Measurements from ENCODE around the gene SNX7. TPM values are rescaled to one million over a fixed set of nuclear protein-coding genes. Genes with fewer than 3 reads are reported as not detected.

SNX7 gene
- polyA plus RNA-seq, 2 of the 4 experiments (the other 2 are of a cell fraction): 29.5 to 45.1 TPM

GRCh38 chr1:98761219-98761865 lies 99.8 kb downstream of the SNX7 start:
- WGBS (ENCODE audit: missing lambda C conversion rate): 77% methylated on average over 4 of the region's 4 CpGs
- no peak for FAIRE-seq
- Histone ChIP-seq H3K4me3 (no peak overlapping the region), H3K4me2 (no peak overlapping the region), H3K27ac (no peak overlapping the region), H3K4me1 (no peaks in the 10 kb centered on the region), H3K9me3 (no peaks in the 10 kb centered on the region)
- peak in 1 of 2 experiments; percentile 29; a peak in 1 of 5 replicates for TF ChIP-seq RAD21 (conservative IDR thresholded peaks at IDR 0.05 in 1 of 2, IDR thresholded peaks at IDR 0.05 in 1 of 2)
- no peak for TF ChIP-seq NFE2L2 (conservative IDR thresholded peaks at IDR 0.05; ENCODE audit: low read length)
- peak in 1 of 2 experiments; percentile 33 for DNase-seq (ENCODE audit: low read depth in 1 of 2, low spot score in 1 of 2)
- ATAC-seq: peak in 1 of 2 experiments; percentile 66; a peak in 2 of 6 replicates
- ChIA-PET CTCF (interaction anchor here (0.9 to 1.5 kb wide), 2 partner anchors 10 to 19 kb away, joined by 3 to 4 read pairs; no protein-coding TSS in a partner anchor), POLR2A (no interaction called here)

- POLR2A ChIA-PET: no interaction called here
- Histone ChIP-seq H3K4me3 (no peak overlapping the region), H3K4me2 (no peak overlapping the region), H3K9me3 (no peaks in the 10 kb centered on the region), H3K27ac (no peak overlapping the region), H3K4me1 (no peaks in the 10 kb centered on the region)
- WGBS (ENCODE audit: missing lambda C conversion rate): 52% methylated on average over 3 of the region's 3 CpGs
- no peak for ATAC-seq
- FAIRE-seq: no peak
- no peak for DNase-seq (ENCODE audit: low read depth in 1 of 2, low spot score in 1 of 2)
- CTCF ChIA-PET: interaction anchor here (0.9 kb wide), 1 partner anchor 14 kb away, joined by 4 read pairs; no protein-coding TSS in a partner anchor
- TF ChIP-seq TFCP2L1 (CRISPR knock-in tag; IDR thresholded peaks at IDR 0.05): no peak
Measured at GRCh38 chr1:98763488-98764150, 102.1 kb downstream of the SNX7 start.

GRCh38 chr1:98764485-98764884 lies 103.0 kb downstream of the SNX7 start:
- ChIA-PET POLR2A (no interaction called here), CTCF (interaction anchor here (0.6 kb wide), 1 partner anchor 1431 kb away, joined by 4 read pairs; no protein-coding TSS in a partner anchor)
- DNase-seq (ENCODE audit: low read depth in 1 of 2, low spot score in 1 of 2): no peak
- Histone ChIP-seq H3K27ac (no peak overlapping the region), H3K4me1 (no peaks in the 10 kb centered on the region), H3K9me3 (no peaks in the 10 kb centered on the region), H3K4me2 (no peak overlapping the region), H3K4me3 (no peak overlapping the region)
- no peak for ATAC-seq
- TF ChIP-seq FOSB (CRISPR knock-in tag; IDR thresholded peaks at IDR 0.05) (no peak), BCL3 (IDR thresholded peaks at IDR 0.05) (no peak), EHMT2 (IDR thresholded peaks at IDR 0.05; ENCODE audit: low read depth) (no peak), KDM1A (IDR thresholded peaks at IDR 0.05; ENCODE audit: low read depth) (no peak), NFE2L2 (conservative IDR thresholded peaks at IDR 0.05; ENCODE audit: low read length) (no peak), BHLHE40 (IDR thresholded peaks at IDR 0.05; ENCODE audit: low read depth, low read length) (no peak)
- FAIRE-seq: no peak
- 0% methylated on average over 1 of the region's 1 CpG for WGBS (ENCODE audit: missing lambda C conversion rate)

- CTCF ChIA-PET: no interaction called here
- TF ChIP-seq HOXB5 (CRISPR knock-in tag; IDR thresholded peaks at IDR 0.05): no peak
- TF ChIP-seq MAX (IDR thresholded peaks at IDR 0.05): no peak
- no peak for TF ChIP-seq RCOR1 (IDR thresholded peaks at IDR 0.05; ENCODE audit: low read depth, low read length)
- no peak for TF ChIP-seq RARB (CRISPR knock-in tag; IDR thresholded peaks at IDR 0.05)
- TF ChIP-seq BHLHE40 (IDR thresholded peaks at IDR 0.05; ENCODE audit: low read depth, low read length): no peak
- TF ChIP-seq RFX5 (IDR thresholded peaks at IDR 0.05): no peak
- no peak for TF ChIP-seq USF2 (IDR thresholded peaks at IDR 0.05)
- TF ChIP-seq NFE2L2 (conservative IDR thresholded peaks at IDR 0.05; ENCODE audit: low read length): no peak
- TF ChIP-seq CBX2 (IDR thresholded peaks at IDR 0.05; ENCODE audit: borderline replicate concordance, low read depth): no peak
Measured at GRCh38 chr1:98766255-98766654, 104.7 kb downstream of the SNX7 start.

More at GRCh38 chr1:98766255-98766654, 104.7 kb downstream of the SNX7 start:
- Histone ChIP-seq H3K4me3 (no peak overlapping the region), H3K4me1 (no peaks in the 10 kb centered on the region), H3K4me2 (no peak overlapping the region), H3K9me3 (no peaks in the 10 kb centered on the region), H3K27ac (no peak overlapping the region)
- WGBS (ENCODE audit: missing lambda C conversion rate): 91% methylated on average over 4 of the region's 4 CpGs
- DNase-seq (ENCODE audit: low read depth in 1 of 2, low spot score in 1 of 2) (no peak), ATAC-seq (no peak), FAIRE-seq (no peak)
- POLR2A ChIA-PET: no interaction called here

Measured in A549 (cell line).